SK-N-SH (cell line): Measurements from ENCODE around the gene SNRNP70. TPM values are rescaled to one million over a fixed set of nuclear protein-coding genes. Genes with fewer than 3 reads are reported as not detected.

Source experiments
- CTCF ChIA-PET: fragments of 300-600, 350-600 bp; formaldehyde crosslinking; extraction: SDS; loops from one replicate; lab custom pipeline; 2021; lab: Yijun Ruan, JAX
- POLR2A ChIA-PET: fragments of 350-600 bp; sonication (Branson Sonifier 250); formaldehyde crosslinking; extraction: SDS; loops from one replicate; lab custom pipeline; 2020; ENCODE audit warnings: antibody characterized with exemption, inconsistent platforms; lab: Yijun Ruan, JAX
- DNase-seq: peaks from one replicate; pipeline ENCODE4 v3.0.0; 2012
- H2AFZ ChIP-seq: fragments of 200-600 bp; sonication (generic); 2 replicates; pipeline ENCODE4 v1.8.1; 2016; ENCODE audit warnings: antibody characterized with exemption, mild to moderate bottlenecking, low read depth
- H3F3A ChIP-seq: fragments of 200-600 bp; sonication (generic); replicated peaks from 2 replicates; pipeline ENCODE3; 2016; ENCODE audit warnings: antibody characterized with exemption, mild to moderate bottlenecking; ENCODE audit not compliant: insufficient read depth
- H3K27ac ChIP-seq, 2 experiments: fragments of 200-500 bp in 1 of 2; fragments of 200-600 bp in 1 of 2; sonication (Bioruptor generic) in 1 of 2; sonication (generic), shearing (Covaris generic) in 1 of 2; 2 replicates each; pipeline versions ENCODE4 v1.5.1 to v1.6.1; 2014 to 2016; ENCODE audit warnings: low read depth in 2 of 2, inconsistent platforms in 1 of 2, low read length in 1 of 2, mild to moderate bottlenecking in 1 of 2, mixed read lengths in 1 of 2
- H3K27me3 ChIP-seq: fragments of 200-600 bp; sonication (generic), shearing (Covaris generic); 2 replicates; pipeline ENCODE4 v1.6.1; 2016; ENCODE audit warnings: mixed run types; ENCODE audit not compliant: insufficient read depth
- H3K36me3 ChIP-seq, 2 experiments: fragments of 200-500 bp in 1 of 2; fragments of 200-600 bp in 1 of 2; sonication (Bioruptor generic) in 1 of 2; sonication (generic) in 1 of 2; replicated peaks in 1 of 2; 2 replicates each; pipeline versions ENCODE3 to v1.5.1; 2014 to 2016; ENCODE audit warnings: low read length in 1 of 2, mild to moderate bottlenecking in 1 of 2; ENCODE audit not compliant: insufficient read depth in 2 of 2, control insufficient read depth in 1 of 2
- H3K4me1 ChIP-seq, 2 experiments: fragments of 200-500 bp in 1 of 2; fragments of 200-600 bp in 1 of 2; sonication (Bioruptor generic) in 1 of 2; sonication (generic), shearing (Covaris generic) in 1 of 2; 2 replicates each; pipeline versions ENCODE4 v1.5.1 to v1.6.1; 2014 to 2016; ENCODE audit warnings: low read depth in 1 of 2, low read length in 1 of 2, mixed run types in 1 of 2; ENCODE audit not compliant: insufficient read depth in 2 of 2, control insufficient read depth in 1 of 2
- H3K4me2 ChIP-seq: fragments of 200-600 bp; sonication (generic), shearing (Covaris generic); 2 replicates; pipeline ENCODE4 v1.6.1; 2017; ENCODE audit warnings: mixed run types
- H3K4me3 ChIP-seq, 2 experiments: fragments of 200-500 bp in 1 of 2; fragments of 200-600 bp in 1 of 2; sonication (Bioruptor generic) in 1 of 2; sonication (generic), shearing (Covaris generic) in 1 of 2; 2 replicates each; pipeline versions ENCODE4 v1.5.1 to v1.8.1; 2014 to 2016; ENCODE audit warnings: low read depth in 2 of 2, inconsistent platforms in 1 of 2, low read length in 1 of 2, mild to moderate bottlenecking in 1 of 2, mixed read lengths in 1 of 2, moderate library complexity in 1 of 2
- H3K79me2 ChIP-seq: fragments of 200-600 bp; sonication (generic); 2 replicates; pipeline ENCODE4 v1.8.1; 2017; ENCODE audit warnings: mild to moderate bottlenecking; ENCODE audit not compliant: insufficient read depth
- H3K9ac ChIP-seq: fragments of 200-600 bp; sonication (generic); 2 replicates; pipeline ENCODE4 v1.6.1; 2017; ENCODE audit warnings: mixed run types
- H3K9me2 ChIP-seq: fragments of 200-600 bp; sonication (generic); 2 replicates; pipeline ENCODE4 v1.6.1; 2017; ENCODE audit warnings: mixed run types
- H3K9me3 ChIP-seq: fragments of 200-600 bp; sonication (generic); 2 replicates; pipeline ENCODE4 v1.6.1; 2017; ENCODE audit warnings: mixed run types, mild to moderate bottlenecking, moderate library complexity
- H4K20me1 ChIP-seq: fragments of 200-600 bp; sonication (generic); 2 replicates; pipeline ENCODE4 v1.6.1; 2017; ENCODE audit warnings: mild to moderate bottlenecking, mixed run types; ENCODE audit not compliant: insufficient read depth
- CHD2 ChIP-seq: fragments of 150-350 bp; IDR thresholded peaks from 2 replicates; pipeline ENCODE4 v1.6.1; 2018; ENCODE audit warnings: low read length; ENCODE audit not compliant: partially characterized antibody
- EP300 ChIP-seq, 2 experiments: IDR thresholded peaks; 2 replicates each; pipeline versions ENCODE4 v1.4.0 to v1.6.1; 2012; ENCODE audit warnings: borderline replicate concordance in 1 of 2, low read depth in 1 of 2, low read length in 1 of 2
- EZH2phosphoT487 ChIP-seq: fragments of 200-600 bp; sonication (generic); IDR thresholded peaks from 2 replicates; pipeline ENCODE4 v1.6.1; 2017; ENCODE audit warnings: low read depth, mixed run types, mild to moderate bottlenecking, antibody characterized with exemption, moderate library complexity, borderline replicate concordance
- FOXM1 ChIP-seq: IDR thresholded peaks from 2 replicates; pipeline ENCODE4 v1.4.0; 2012; ENCODE audit warnings: low read depth, mild to moderate bottlenecking
- GATA2 ChIP-seq: sonication (generic); formaldehyde crosslinking; IDR thresholded peaks from 2 replicates; pipeline ENCODE4 v1.5.0; 2020; ENCODE audit warnings: mild to moderate bottlenecking, missing genetic modification reagents
- JUND ChIP-seq: IDR thresholded peaks from 2 replicates; pipeline ENCODE4 v1.4.0; 2012
- MEF2A ChIP-seq: IDR thresholded peaks from 2 replicates; pipeline ENCODE4 v1.4.0; 2012; ENCODE audit warnings: low read depth, borderline replicate concordance
- NFIC ChIP-seq: IDR thresholded peaks from 2 replicates; pipeline ENCODE4 v1.4.0; 2012; ENCODE audit warnings: borderline replicate concordance
- NRF1 ChIP-seq: IDR thresholded peaks from 2 replicates; pipeline ENCODE4 v1.6.1; 2012; ENCODE audit warnings: low read depth, mild to moderate bottlenecking, low read length
- RAD21 ChIP-seq: IDR thresholded peaks from 2 replicates; pipeline ENCODE4 v1.6.1; 2012; ENCODE audit warnings: mild to moderate bottlenecking, low read length
- RFX5 ChIP-seq: IDR thresholded peaks from 2 replicates; pipeline ENCODE4 v1.6.1; 2012; ENCODE audit warnings: mild to moderate bottlenecking, improper control_type of control experiment, low read length
- SMC3 ChIP-seq: IDR thresholded peaks from 2 replicates; pipeline ENCODE4 v1.6.1; 2012; ENCODE audit warnings: low read depth, low read length, improper control_type of control experiment
- TEAD4 ChIP-seq: IDR thresholded peaks from 2 replicates; pipeline ENCODE4 v1.4.0; 2012; ENCODE audit warnings: mild to moderate bottlenecking, borderline replicate concordance; ENCODE audit not compliant: insufficient read depth
- WGBS: methylation state at CpG from one replicate; pipeline ENCODE4 v1.1.6; 2017; ENCODE audit warnings: low lambda C conversion rate; 5-methylcytosine and 5-hydroxymethylcytosine counted together
- polyA plus RNA-seq, 3 experiments: library from polyadenylated mRNA; depleted of rRNA; stranded (reverse); fragments of >200 nt; gene quantifications; 2 replicates each; pipeline ENCODE4 v1.2.3, GENCODE V29; 2012
- TF ChIP-seq, protein P1 (sequence below): IDR thresholded peaks from 2 replicates; pipeline ENCODE4 v1.4.0; 2012; ENCODE audit warnings: low read depth, borderline replicate concordance
- TF ChIP-seq, protein P2 (sequence below): fragments of 200-600 bp; sonication (generic); IDR thresholded peaks from 2 replicates; pipeline ENCODE4 v1.6.1; 2017; ENCODE audit warnings: antibody characterized with exemption, mild to moderate bottlenecking, moderate library complexity
- TF ChIP-seq, protein P3 (sequence below): IDR thresholded peaks from 2 replicates; pipeline ENCODE4 v1.6.1; 2012; ENCODE audit warnings: mild to moderate bottlenecking, low read depth, low read length, moderate library complexity
- TF ChIP-seq, protein P4 (sequence below): IDR thresholded peaks from 2 replicates; pipeline ENCODE4 v1.4.0; 2012; ENCODE audit warnings: low read depth, borderline replicate concordance

Gene SNRNP70
- polyA plus RNA-seq, 1 of the 3 experiments (the other 2 are of a cell fraction), result 359 TPM

GRCh38 chr19:49154279-49154678, 69.0 kb downstream of the SNRNP70 start:
- TF ChIP-seq GATA2 (CRISPR knock-in tag), result no peak
- TF ChIP-seq RFX5, result no peak
- TF ChIP-seq, protein P1, sequence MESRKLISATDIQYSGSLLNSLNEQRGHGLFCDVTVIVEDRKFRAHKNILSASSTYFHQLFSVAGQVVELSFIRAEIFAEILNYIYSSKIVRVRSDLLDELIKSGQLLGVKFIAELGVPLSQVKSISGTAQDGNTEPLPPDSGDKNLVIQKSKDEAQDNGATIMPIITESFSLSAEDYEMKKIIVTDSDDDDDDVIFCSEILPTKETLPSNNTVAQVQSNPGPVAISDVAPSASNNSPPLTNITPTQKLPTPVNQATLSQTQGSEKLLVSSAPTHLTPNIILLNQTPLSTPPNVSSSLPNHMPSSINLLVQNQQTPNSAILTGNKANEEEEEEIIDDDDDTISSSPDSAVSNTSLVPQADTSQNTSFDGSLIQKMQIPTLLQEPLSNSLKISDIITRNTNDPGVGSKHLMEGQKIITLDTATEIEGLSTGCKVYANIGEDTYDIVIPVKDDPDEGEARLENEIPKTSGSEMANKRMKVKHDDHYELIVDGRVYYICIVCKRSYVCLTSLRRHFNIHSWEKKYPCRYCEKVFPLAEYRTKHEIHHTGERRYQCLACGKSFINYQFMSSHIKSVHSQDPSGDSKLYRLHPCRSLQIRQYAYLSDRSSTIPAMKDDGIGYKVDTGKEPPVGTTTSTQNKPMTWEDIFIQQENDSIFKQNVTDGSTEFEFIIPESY, result no peak
- TF ChIP-seq CHD2, result no peak
- no peak for TF ChIP-seq EZH2phosphoT487
- TF ChIP-seq JUND, result no peak
- TF ChIP-seq TEAD4, result no peak
- TF ChIP-seq, protein P2, sequence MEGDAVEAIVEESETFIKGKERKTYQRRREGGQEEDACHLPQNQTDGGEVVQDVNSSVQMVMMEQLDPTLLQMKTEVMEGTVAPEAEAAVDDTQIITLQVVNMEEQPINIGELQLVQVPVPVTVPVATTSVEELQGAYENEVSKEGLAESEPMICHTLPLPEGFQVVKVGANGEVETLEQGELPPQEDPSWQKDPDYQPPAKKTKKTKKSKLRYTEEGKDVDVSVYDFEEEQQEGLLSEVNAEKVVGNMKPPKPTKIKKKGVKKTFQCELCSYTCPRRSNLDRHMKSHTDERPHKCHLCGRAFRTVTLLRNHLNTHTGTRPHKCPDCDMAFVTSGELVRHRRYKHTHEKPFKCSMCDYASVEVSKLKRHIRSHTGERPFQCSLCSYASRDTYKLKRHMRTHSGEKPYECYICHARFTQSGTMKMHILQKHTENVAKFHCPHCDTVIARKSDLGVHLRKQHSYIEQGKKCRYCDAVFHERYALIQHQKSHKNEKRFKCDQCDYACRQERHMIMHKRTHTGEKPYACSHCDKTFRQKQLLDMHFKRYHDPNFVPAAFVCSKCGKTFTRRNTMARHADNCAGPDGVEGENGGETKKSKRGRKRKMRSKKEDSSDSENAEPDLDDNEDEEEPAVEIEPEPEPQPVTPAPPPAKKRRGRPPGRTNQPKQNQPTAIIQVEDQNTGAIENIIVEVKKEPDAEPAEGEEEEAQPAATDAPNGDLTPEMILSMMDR, result no peak
- TF ChIP-seq NFIC, result no peak
- TF ChIP-seq MEF2A, result no peak
- TF ChIP-seq SMC3, result no peak
- TF ChIP-seq, protein P3, sequence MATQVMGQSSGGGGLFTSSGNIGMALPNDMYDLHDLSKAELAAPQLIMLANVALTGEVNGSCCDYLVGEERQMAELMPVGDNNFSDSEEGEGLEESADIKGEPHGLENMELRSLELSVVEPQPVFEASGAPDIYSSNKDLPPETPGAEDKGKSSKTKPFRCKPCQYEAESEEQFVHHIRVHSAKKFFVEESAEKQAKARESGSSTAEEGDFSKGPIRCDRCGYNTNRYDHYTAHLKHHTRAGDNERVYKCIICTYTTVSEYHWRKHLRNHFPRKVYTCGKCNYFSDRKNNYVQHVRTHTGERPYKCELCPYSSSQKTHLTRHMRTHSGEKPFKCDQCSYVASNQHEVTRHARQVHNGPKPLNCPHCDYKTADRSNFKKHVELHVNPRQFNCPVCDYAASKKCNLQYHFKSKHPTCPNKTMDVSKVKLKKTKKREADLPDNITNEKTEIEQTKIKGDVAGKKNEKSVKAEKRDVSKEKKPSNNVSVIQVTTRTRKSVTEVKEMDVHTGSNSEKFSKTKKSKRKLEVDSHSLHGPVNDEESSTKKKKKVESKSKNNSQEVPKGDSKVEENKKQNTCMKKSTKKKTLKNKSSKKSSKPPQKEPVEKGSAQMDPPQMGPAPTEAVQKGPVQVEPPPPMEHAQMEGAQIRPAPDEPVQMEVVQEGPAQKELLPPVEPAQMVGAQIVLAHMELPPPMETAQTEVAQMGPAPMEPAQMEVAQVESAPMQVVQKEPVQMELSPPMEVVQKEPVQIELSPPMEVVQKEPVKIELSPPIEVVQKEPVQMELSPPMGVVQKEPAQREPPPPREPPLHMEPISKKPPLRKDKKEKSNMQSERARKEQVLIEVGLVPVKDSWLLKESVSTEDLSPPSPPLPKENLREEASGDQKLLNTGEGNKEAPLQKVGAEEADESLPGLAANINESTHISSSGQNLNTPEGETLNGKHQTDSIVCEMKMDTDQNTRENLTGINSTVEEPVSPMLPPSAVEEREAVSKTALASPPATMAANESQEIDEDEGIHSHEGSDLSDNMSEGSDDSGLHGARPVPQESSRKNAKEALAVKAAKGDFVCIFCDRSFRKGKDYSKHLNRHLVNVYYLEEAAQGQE, result no peak
- TF ChIP-seq, protein P4, sequence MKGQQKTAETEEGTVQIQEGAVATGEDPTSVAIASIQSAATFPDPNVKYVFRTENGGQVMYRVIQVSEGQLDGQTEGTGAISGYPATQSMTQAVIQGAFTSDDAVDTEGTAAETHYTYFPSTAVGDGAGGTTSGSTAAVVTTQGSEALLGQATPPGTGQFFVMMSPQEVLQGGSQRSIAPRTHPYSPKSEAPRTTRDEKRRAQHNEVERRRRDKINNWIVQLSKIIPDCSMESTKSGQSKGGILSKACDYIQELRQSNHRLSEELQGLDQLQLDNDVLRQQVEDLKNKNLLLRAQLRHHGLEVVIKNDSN, result no peak
- TF ChIP-seq NRF1, result no peak
- no peak for TF ChIP-seq FOXM1
- no peak for TF ChIP-seq EP300 (IDR thresholded peaks at IDR 0.05; ENCODE audit: borderline replicate concordance in 1 of 2, low read depth in 1 of 2, low read length in 1 of 2)
- TF ChIP-seq RAD21, result no peak
- CTCF ChIA-PET, result interaction anchor here (0.9 to 1.4 kb wide), 4 partner anchors 27 to 80 kb away, joined by 3 read pairs; no protein-coding TSS in a partner anchor
- POLR2A ChIA-PET, result no interaction called here
- no peak overlapping the region for H3K27ac ChIP-seq
- no peak overlapping the region for H3K4me3 ChIP-seq
- H4K20me1 ChIP-seq, result no peaks in the 10 kb centered on the region
- peaks cover 12% of the 10 kb centered on the region for H3F3A ChIP-seq
- H3K79me2 ChIP-seq, result peaks cover 16% of the 10 kb centered on the region
- no peak for DNase-seq
- H3K9ac ChIP-seq, result no peak overlapping the region
- no peaks in the 10 kb centered on the region for H3K9me2 ChIP-seq
- no peak overlapping the region for H3K4me2 ChIP-seq
- no peak overlapping the region for H2AFZ ChIP-seq
- H3K4me1 ChIP-seq, result peaks cover 0 to 19% of the 10 kb centered on the region in 2 experiments; a peak in 1 of 4 replicates
- no peaks in the 10 kb centered on the region for H3K27me3 ChIP-seq
- H3K9me3 ChIP-seq, result no peaks in the 10 kb centered on the region
- no peaks in the 10 kb centered on the region for H3K36me3 ChIP-seq
- 82% methylated on average over 6 of the region's 6 CpGs for WGBS
